ENCODE measurements around the gene DENND1A.
"Not testable (repeated sequence)": the region's sequence is repeated elsewhere in the genome, so short reads cannot be mapped to it uniquely, and the experiment has no call there.

The DENND1A gene

GRCh38 chr9:123821619-123822018 lies 108.3 kb downstream of the DENND1A start:
- no peak for DNase-seq (ENCODE audit: low read depth in 2 of 2)

- DNase-seq (ENCODE audit: low read depth in 2 of 2), result no peak
Measured at GRCh38 chr9:123820139-123820538, 109.8 kb downstream of the DENND1A start.

- no peak for DNase-seq (ENCODE audit: low read depth in 2 of 2)
Measured at GRCh38 chr9:123816817-123817472, 113.0 kb downstream of the DENND1A start.

GRCh38 chr9:123815856-123816255 lies 114.1 kb downstream of the DENND1A start:
- DNase-seq (ENCODE audit: low read depth in 2 of 2), result not testable (repeated sequence)

DNA sequence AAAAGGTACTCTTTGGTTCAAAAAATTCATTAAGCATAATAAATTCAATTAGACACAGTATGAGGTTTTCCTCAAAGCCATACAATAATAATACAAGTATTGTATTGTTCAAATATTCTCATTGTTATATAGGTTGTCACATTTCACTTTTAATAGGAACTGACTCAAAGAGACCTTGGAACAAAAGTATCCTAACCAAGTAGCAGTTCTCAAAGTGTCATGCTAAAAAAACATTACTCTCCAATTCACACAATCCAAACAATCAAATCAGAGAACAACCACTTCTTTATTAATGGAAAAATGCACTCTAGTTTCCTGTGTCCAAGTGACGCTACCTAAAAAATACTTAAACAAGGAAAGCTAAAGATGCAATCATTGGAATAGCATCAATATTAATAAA lies 115.4 kb downstream of the DENND1A start:
- DNase-seq (ENCODE audit: low read depth in 2 of 2), result no peak

- no peak for DNase-seq (ENCODE audit: low read depth in 2 of 2)
Measured at GRCh38 chr9:123812984-123813383, 116.9 kb downstream of the DENND1A start.

DNA sequence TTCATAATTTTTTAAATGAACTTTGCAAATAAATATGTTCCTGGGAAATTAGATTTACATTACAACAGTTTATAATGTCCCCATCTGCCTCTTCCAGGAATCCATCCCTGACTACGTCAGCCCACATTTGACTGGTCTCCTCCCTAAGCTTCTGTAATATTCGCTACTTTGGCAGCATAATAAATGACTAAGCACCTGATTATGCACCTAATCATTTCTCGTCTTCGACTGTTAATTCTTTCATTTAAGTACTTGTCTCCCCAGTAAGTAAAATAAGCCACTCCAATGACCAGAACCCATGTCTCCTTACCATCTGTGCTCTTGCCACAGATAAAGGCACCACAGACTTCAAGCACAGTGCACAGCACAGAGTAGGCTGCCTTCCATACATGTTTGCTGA lies 122.7 kb downstream of the DENND1A start:
- DNase-seq (ENCODE audit: low read depth in 2 of 2), result no peak

GRCh38 chr9:123806829-123807228 lies 123.1 kb downstream of the DENND1A start:
- DNase-seq (ENCODE audit: low read depth in 2 of 2), result no peak

DNA sequence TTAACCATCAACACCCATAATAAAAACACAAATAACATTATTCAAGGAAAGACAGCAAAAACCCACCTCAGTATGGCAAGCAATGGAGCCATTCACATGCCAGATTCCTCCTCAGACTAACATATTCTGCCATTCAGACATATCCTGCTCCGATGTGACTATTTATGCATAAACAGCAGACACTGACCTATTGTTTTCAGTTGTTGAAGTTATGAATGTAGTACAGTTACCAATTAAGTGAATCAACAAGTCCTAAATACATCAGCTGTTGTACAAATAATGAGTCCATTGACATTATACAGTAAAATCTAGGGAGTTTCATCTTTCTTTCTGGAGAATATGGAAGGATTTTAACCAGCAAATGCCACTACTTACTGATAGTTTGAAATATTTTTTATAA lies 131.7 kb downstream of the DENND1A start:
- DNase-seq (ENCODE audit: low read depth in 2 of 2), result no peak

- no peak for DNase-seq (ENCODE audit: low read depth in 2 of 2)
Measured at GRCh38 chr9:123796618-123797484, 133.1 kb downstream of the DENND1A start.

DNA sequence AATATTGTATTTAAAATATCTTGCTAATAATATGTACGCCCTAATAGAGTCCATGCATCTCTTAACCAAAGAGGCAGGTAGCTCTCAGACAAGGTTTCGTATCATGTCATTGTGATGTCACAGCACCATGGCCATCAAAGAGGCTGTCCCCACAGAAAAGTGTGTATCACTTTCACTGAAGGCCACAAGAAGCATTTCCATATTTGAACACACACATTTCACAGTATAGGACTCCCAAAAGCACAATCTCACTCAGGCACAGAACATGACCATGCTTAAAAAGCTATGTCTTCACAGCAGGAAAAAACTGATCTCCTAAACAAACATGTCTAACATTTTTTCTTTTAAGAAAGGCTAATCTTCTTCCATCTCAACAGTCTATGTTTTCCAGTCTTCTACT lies 133.8 kb downstream of the DENND1A start:
- DNase-seq (ENCODE audit: low read depth in 2 of 2), result no peak

DNA sequence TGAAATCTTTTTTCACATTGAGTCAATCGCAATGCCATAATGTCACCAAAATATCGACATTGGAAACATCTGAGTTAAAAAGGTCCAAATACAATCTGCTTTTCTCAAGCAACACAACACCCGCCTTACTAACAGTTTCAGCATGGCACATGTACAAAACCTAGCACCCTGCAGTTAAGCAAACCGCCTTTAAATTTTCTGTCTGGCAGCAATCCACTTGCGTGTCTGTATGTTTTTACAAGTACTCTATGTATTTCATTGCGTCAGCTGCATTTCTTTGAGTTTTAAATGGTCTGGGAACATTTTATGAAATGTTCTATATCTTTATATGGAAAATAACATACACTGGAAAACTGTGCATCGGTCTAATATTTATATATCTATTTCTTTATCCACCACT lies 134.6 kb downstream of the DENND1A start:
- DNase-seq (ENCODE audit: low read depth in 2 of 2), result no peak

GRCh38 chr9:123792501-123792900 lies 137.4 kb downstream of the DENND1A start:
- DNase-seq (ENCODE audit: low read depth in 2 of 2), result no peak

- no peak for DNase-seq (ENCODE audit: low read depth in 2 of 2)
Measured at GRCh38 chr9:123789554-123790292, 140.2 kb downstream of the DENND1A start.

GRCh38 chr9:123787416-123787815 lies 142.5 kb downstream of the DENND1A start:
- no peak for DNase-seq (ENCODE audit: low read depth in 2 of 2)

DNA sequence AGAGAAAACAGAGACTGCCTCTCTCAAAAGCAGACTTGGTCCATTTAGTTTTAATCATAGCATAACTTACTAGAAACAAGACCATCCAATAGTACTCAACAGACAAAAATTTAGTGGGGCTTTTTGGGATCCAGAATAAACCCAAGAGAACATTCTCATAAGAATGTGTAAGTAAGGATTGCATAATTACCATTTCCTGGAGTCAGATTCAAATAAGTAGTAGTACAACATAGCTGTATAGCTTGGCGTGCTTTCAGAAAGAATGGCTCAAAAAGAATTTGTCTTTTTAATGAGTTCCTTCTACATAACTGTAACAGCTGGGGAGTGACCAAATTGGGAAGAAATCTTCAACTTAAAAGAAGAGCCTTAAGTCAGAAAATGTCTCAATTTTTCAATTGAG lies 145.4 kb downstream of the DENND1A start:
- no peak for DNase-seq (ENCODE audit: low read depth in 2 of 2)

DNA sequence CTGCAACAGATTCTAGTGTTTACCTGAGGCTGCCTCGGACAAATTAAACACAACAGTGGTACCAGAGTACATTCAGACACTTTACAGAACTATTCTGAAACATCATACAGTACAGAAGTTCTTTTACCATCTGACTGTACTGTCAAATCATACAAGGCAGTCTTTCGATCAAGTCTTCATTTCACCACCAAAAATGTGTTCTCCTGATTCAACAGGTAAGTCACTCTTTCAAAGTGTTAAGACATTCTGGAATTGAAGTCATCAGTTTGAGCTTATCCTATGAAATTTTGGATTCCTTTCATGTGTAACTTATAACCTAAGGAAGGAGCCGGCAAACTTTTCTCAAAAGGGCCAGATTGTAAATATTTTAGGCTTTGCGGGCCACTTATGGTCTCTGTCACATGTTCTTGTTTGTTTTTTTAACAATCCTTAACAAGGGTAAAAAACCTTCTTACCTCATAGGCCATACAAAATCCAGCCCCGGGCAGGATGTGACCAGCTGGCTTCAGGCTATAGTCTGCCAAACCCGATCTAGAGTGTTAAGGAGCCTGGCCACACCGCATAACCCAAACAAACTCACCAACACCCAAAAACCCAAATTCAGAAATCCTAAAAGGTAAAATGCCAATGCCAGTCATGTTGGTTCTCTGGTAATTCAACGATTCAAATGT lies 151.6 kb downstream of the DENND1A start:
- DNase-seq (ENCODE audit: low read depth in 2 of 2), result no peak

GRCh38 chr9:123776708-123777537 lies 153.0 kb downstream of the DENND1A start:
- DNase-seq (ENCODE audit: low read depth in 2 of 2), result no peak

GRCh38 chr9:123775289-123776284 lies 154.3 kb downstream of the DENND1A start:
- no peak for DNase-seq (ENCODE audit: low read depth in 2 of 2)

DNA sequence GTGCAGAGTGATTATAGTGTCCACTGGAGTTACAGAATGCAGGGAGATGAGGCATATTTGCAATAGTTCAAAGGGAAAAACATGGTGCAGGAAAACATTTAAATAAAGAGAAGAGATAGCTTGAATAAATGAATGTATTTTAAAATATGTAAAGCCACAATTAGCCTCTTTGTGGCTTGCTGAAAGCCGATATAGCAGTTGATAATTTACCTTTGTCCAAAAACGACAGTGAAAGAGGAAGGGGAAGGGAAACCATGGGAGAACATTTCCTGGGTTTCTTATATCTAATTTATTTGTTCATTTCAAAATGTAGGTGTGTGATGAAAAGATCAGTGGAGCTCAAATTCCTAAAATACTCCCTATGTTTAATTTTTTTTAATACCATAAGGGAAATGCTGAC lies 156.1 kb downstream of the DENND1A start:
- DNase-seq (ENCODE audit: low read depth in 2 of 2), result no peak

Data from stimulated activated CD8-positive, alpha-beta memory T cell treated with anti-CD3 and anti-CD28 coated beads, Interleukin-15, amount 100 ng/mL, for 4 hours (primary cell).